ENCODE measurements around the gene VPS11.

DNA sequence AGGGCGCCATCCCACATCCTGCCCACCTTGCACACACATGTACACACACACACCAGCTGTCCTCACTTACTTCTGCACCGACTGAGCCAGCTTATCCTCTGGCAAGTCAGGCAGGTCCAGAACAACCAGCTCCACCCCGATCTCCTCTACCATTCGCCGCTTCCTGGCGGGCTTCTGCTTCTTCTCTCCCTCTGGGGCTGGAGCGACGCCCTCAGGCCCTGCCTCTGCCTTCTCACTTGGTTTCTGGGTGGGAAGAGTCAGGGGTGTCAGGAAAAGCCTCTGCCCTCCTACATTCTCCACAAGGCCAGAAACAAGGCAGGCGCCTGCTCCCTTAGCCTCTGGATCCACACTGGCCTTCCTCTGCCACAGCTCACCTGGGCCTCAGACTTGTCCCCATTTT, 19.0 kb upstream of the VPS11 start:
- no peak for TF ChIP-seq POLR2A (IDR thresholded peaks at IDR 0.05)
- TF ChIP-seq, protein P1, sequence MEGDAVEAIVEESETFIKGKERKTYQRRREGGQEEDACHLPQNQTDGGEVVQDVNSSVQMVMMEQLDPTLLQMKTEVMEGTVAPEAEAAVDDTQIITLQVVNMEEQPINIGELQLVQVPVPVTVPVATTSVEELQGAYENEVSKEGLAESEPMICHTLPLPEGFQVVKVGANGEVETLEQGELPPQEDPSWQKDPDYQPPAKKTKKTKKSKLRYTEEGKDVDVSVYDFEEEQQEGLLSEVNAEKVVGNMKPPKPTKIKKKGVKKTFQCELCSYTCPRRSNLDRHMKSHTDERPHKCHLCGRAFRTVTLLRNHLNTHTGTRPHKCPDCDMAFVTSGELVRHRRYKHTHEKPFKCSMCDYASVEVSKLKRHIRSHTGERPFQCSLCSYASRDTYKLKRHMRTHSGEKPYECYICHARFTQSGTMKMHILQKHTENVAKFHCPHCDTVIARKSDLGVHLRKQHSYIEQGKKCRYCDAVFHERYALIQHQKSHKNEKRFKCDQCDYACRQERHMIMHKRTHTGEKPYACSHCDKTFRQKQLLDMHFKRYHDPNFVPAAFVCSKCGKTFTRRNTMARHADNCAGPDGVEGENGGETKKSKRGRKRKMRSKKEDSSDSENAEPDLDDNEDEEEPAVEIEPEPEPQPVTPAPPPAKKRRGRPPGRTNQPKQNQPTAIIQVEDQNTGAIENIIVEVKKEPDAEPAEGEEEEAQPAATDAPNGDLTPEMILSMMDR (IDR thresholded peaks at IDR 0.05), result no peak

Measured in heart left ventricle (tissue), 13 donors.